Measurements from ENCODE around the gene USP19. TPM values are rescaled to one million over a fixed set of nuclear protein-coding genes. Genes with fewer than 3 reads are reported as not detected.

USP19 gene
- total and polyA plus RNA-seq, 10 donors: 14.1 to 108 (median 62.2) TPM

DNA sequence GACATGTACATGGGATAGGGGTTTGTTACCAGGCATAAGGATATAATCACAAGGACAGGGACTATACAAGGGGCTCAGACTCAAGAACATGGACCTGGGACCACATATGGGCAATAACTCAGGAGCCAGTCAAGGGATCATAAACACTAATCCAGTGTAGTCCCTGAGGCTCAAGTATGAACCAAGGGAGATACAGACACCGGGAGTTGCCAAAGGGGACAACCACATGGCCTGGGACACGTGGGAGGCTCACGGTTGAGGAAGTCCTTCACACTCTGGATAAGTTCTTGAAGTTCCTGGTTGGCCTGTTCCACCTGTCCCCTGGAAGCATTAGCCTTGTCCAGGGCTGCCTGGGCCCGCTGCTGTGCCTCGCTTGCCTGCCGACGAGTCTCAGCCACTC is 1.8 kb upstream of the USP19 start:
- WGBS, 5 donors: 80 to 92% (median 90%) methylated on average over 7 of the region's 7 CpGs
- TF ChIP-seq POLR2AphosphoS5 (IDR thresholded peaks at IDR 0.05) (no peak), POLR2A (IDR thresholded peaks at IDR 0.05) (no peak)
- TF ChIP-seq, protein P1, sequence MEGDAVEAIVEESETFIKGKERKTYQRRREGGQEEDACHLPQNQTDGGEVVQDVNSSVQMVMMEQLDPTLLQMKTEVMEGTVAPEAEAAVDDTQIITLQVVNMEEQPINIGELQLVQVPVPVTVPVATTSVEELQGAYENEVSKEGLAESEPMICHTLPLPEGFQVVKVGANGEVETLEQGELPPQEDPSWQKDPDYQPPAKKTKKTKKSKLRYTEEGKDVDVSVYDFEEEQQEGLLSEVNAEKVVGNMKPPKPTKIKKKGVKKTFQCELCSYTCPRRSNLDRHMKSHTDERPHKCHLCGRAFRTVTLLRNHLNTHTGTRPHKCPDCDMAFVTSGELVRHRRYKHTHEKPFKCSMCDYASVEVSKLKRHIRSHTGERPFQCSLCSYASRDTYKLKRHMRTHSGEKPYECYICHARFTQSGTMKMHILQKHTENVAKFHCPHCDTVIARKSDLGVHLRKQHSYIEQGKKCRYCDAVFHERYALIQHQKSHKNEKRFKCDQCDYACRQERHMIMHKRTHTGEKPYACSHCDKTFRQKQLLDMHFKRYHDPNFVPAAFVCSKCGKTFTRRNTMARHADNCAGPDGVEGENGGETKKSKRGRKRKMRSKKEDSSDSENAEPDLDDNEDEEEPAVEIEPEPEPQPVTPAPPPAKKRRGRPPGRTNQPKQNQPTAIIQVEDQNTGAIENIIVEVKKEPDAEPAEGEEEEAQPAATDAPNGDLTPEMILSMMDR (IDR thresholded peaks at IDR 0.05 in 8 of 11, conservative IDR thresholded peaks at IDR 0.05 in 3 of 11): no peak
- no peaks in the 10 kb centered on the region for H3K9me3 ChIP-seq
- peaks cover under 1 to 79% (median 53%) of the 10 kb centered on the region in 6 donors for H3K36me3 ChIP-seq
- no peak overlapping the region for H3K4me3 ChIP-seq
- no peak overlapping the region for H3K27ac ChIP-seq
- DNase-seq: no peak
- no peaks in the 10 kb centered on the region for H3K27me3 ChIP-seq (replicated peaks in 1 of 7)
- intact Hi-C loops (cut with DNase I; ENCODE audit: low total_unique reads): no loop called here
- H3K4me1 ChIP-seq: peaks cover 13 to 38% (median 27%) of the 10 kb centered on the region in 6 donors

DNA sequence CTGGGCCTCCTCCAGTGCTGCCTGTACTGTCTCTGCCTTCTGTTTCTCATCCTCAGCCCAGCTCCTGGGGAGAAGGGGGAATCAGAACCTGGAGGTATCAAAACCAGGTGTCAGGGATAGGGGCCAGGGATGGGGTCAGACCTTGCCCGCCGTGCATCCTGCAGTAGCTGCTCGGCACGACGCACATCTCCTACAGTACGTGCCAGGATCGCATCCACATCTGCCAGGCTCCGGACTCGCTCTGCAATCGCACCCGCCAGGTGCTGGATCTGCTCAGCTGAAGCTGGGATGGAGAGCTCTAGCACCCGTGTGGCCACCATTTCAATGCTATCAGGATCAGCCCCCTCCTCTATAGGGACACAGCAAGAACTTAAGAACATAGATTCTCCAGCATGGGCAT is 1.4 kb upstream of the USP19 start:
- H3K36me3 ChIP-seq: peaks cover 5 to 79% (median 57%) of the 10 kb centered on the region in 6 donors
- DNase-seq: no peak
- H3K4me3 ChIP-seq: no peak overlapping the region
- WGBS, 5 donors: 94 to 100% (median 98%) methylated on average over 5 to 12 of the region's 12 CpGs
- intact Hi-C loops (cut with DNase I; ENCODE audit: low total_unique reads): no loop called here
- no peaks in the 10 kb centered on the region for H3K9me3 ChIP-seq
- H3K4me1 ChIP-seq: peaks cover 13 to 38% (median 28%) of the 10 kb centered on the region in 6 donors
- TF ChIP-seq POLR2AphosphoS5 (IDR thresholded peaks at IDR 0.05) (no peak), POLR2A (IDR thresholded peaks at IDR 0.05) (no peak)
- TF ChIP-seq, protein P1 (IDR thresholded peaks at IDR 0.05 in 8 of 11, conservative IDR thresholded peaks at IDR 0.05 in 3 of 11): no peak
- H3K27me3 ChIP-seq (replicated peaks in 1 of 7): no peaks in the 10 kb centered on the region
- peak overlapping the region in 2 of 8 donors; percentile 96 to 98 for H3K27ac ChIP-seq

DNA sequence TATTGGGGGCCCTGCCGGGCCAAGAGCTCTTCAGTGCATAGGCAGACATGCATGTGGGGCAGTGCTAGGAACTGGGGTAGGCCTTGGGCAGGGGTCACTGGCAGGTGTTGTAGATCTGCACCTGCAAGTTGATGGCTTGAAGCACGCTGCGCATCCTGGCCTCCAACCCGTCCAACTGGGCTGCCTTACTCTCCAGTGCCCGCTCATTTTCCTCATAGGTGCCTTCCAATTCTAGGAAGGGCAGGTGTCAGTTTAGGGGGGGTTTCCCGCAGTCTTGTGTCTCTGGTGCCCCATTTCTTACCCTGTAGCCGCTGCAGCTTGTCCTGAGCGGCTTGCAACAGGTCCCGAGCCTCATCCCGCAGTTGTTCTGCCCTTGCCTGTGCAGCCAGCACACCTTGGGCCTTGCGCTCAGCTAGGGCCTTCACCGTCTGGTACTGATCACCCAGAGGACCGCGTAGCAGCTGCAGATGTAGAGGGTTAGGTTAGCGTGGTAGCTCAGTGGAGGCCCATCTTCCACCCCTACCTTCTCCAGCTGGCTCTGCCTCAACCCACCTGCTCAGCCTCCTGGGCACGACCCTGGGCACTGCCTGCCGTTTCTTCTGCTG is 611 bp upstream of the USP19 start:
- peaks cover 7 to 79% (median 64%) of the 10 kb centered on the region in 6 donors for H3K36me3 ChIP-seq
- H3K27ac ChIP-seq: peak overlapping the region; percentile 88 to 98 (median 93)
- H3K4me1 ChIP-seq: peaks cover 13 to 39% (median 28%) of the 10 kb centered on the region in 6 donors
- 74 to 82% (median 78%) methylated on average over 14 to 17 of the region's 17 CpGs for WGBS, 5 donors
- H3K27me3 ChIP-seq (replicated peaks in 1 of 7): no peaks in the 10 kb centered on the region
- intact Hi-C loops (cut with DNase I; ENCODE audit: low total_unique reads): no loop called here
- H3K9me3 ChIP-seq: no peaks in the 10 kb centered on the region
- TF ChIP-seq POLR2A (IDR thresholded peaks at IDR 0.05) (no peak), POLR2AphosphoS5 (IDR thresholded peaks at IDR 0.05) (no peak)
- TF ChIP-seq, protein P1 (IDR thresholded peaks at IDR 0.05 in 8 of 11, conservative IDR thresholded peaks at IDR 0.05 in 3 of 11): no peak
- no peak for DNase-seq
- H3K4me3 ChIP-seq: peak overlapping the region; percentile 81 to 98 (median 96)

DNA sequence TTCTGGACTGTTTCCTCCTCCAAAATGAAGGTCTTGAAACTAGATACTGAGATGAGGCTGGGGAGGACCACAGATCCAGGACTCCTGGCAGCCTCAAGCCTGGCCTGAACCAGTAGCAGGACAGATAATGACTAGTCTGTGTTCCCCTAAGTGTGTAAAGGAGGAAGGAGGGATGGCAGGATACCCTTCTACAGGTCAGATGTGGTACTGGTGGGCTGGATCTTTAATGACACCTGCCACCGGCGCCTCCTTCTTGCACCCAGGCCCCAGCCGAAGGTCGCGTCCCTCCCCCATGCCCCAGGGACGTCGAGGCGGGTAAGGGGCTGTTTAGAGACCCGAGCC is 556 bp downstream of the USP19 start:
- intact Hi-C loops (cut with DNase I; ENCODE audit: low total_unique reads): no loop called here
- H3K9me3 ChIP-seq: no peaks in the 10 kb centered on the region
- DNase-seq: no peak
- 0 to 1% (median 0%) methylated on average over 9 of the region's 9 CpGs; no CpG with 5 or more reads in 1 of the 5 donors for WGBS, 5 donors
- H3K27ac ChIP-seq: peak overlapping the region; percentile 88 to 98 (median 93)
- peak overlapping the region; percentile 81 to 98 (median 96) for H3K4me3 ChIP-seq
- TF ChIP-seq POLR2A (IDR thresholded peaks at IDR 0.05): no peak
- TF ChIP-seq, protein P1 (IDR thresholded peaks at IDR 0.05 in 8 of 11, conservative IDR thresholded peaks at IDR 0.05 in 3 of 11): no peak
- no peak for TF ChIP-seq POLR2AphosphoS5 (IDR thresholded peaks at IDR 0.05)
- peaks cover 11 to 79% (median 71%) of the 10 kb centered on the region in 6 donors for H3K36me3 ChIP-seq
- peaks cover 13 to 39% (median 28%) of the 10 kb centered on the region in 6 donors for H3K4me1 ChIP-seq
- H3K27me3 ChIP-seq (replicated peaks in 1 of 7): no peaks in the 10 kb centered on the region
